NCI-H2227 (cell line): ENCODE data around the gene CLEC17A.
"Not testable (repeated sequence)": the region's sequence is repeated elsewhere in the genome, so short reads cannot be mapped to it uniquely, and the experiment has no call there.

Experiments used
- DNase-seq: peaks from one replicate; lab custom pipeline; 2025; ENCODE audit not compliant: unreplicated experiment; lab: John Stamatoyannopoulos, UW

Gene CLEC17A

GRCh38 chr19:14582894-14583340, at the start of gene CLEC17A:
CLEC17A (plus strand) TSS chr19:14583084; CDS start chr19:14583161, 77 bp downstream.
- no peak for DNase-seq

GRCh38 chr19:14533450-14533849, 49.4 kb upstream of the CLEC17A start:
- DNase-seq = no peak

- DNase-seq = peak; percentile 78
These were observed 45.8 kb upstream of the CLEC17A start for GRCh38 chr19:14536926-14537692.

- DNase-seq = no peak
These were observed 42.0 kb upstream of the CLEC17A start for GRCh38 chr19:14540741-14541525.

GRCh38 chr19:14541979-14542378, 40.9 kb upstream of the CLEC17A start:
- DNase-seq = not testable (repeated sequence)

- DNase-seq = no peak
These were observed 40.1 kb upstream of the CLEC17A start for GRCh38 chr19:14542711-14543328.

- no peak for DNase-seq
These were observed 38.8 kb upstream of the CLEC17A start for GRCh38 chr19:14544047-14544446.

GRCh38 chr19:14544977-14545715, 37.7 kb upstream of the CLEC17A start:
- DNase-seq = peak; percentile 59

- DNase-seq = no peak
These were observed 37.2 kb upstream of the CLEC17A start for GRCh38 chr19:14545716-14546082.

- no peak for DNase-seq
These were observed 32.6 kb upstream of the CLEC17A start for GRCh38 chr19:14550201-14550754.

GRCh38 chr19:14551134-14552005, 31.5 kb upstream of the CLEC17A start:
- DNase-seq = peak; percentile 24

GRCh38 chr19:14552006-14552360, 30.9 kb upstream of the CLEC17A start:
- DNase-seq = not testable (repeated sequence)

- DNase-seq = no peak
These were observed 29.6 kb upstream of the CLEC17A start for GRCh38 chr19:14553042-14553938.

- DNase-seq = no peak
These were observed 29.0 kb upstream of the CLEC17A start for GRCh38 chr19:14553939-14554243.

GRCh38 chr19:14554382-14554812, 28.5 kb upstream of the CLEC17A start:
- peak; percentile 28 for DNase-seq

- DNase-seq = no peak
These were observed 26.8 kb upstream of the CLEC17A start for GRCh38 chr19:14555918-14556661.

GRCh38 chr19:14556662-14557188, 26.2 kb upstream of the CLEC17A start:
- peak; percentile 56 for DNase-seq
